Measurements from ENCODE around the gene PIP4K2A.
"Not testable (repeated sequence)": the region's sequence is repeated elsewhere in the genome, so short reads cannot be mapped to it uniquely, and the experiment has no call there.

PIP4K2A gene

DNA sequence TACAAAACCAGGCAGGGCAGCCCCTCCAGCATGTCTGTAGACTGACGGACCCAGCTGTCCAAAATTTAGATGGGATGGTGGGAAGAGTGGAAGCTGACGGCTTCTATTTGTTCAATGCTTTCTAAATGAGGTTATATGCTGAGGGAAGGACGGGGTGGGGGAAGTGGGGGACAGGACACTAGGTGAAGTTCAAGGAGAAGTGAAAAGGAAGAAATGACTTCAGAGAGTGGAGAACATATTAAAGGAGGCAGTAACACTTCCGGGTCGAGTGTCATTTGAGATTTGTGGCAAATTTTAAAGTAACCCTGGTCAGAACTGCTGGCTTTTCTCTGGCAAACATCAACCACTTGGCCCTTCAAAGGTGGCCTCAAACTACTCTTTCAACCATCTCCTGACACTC is 9.4 kb downstream of the PIP4K2A start:
- H3K36me3 ChIP-seq (ENCODE audit: control insufficient read depth in 1 of 2, insufficient read depth in 2 of 2, low read length in 2 of 2), result no peaks in the 10 kb centered on the region
- no peak overlapping the region for H3K4me3 ChIP-seq (ENCODE audit: low read depth in 1 of 2, low read length in 2 of 2)
- H3K27me3 ChIP-seq (ENCODE audit: low read depth, low read length), result no peaks in the 10 kb centered on the region
- H3K27ac ChIP-seq (ENCODE audit: low read length), result no peak overlapping the region
- H3K4me1 ChIP-seq (ENCODE audit: control insufficient read depth in 1 of 2, insufficient read depth in 2 of 2, low read length in 2 of 2), result peaks cover 0 to 28% of the 10 kb centered on the region in 2 donors
- H3K9me3 ChIP-seq (ENCODE audit: control insufficient read depth in 1 of 2, low read length in 2 of 2), result no peaks in the 10 kb centered on the region

DNA sequence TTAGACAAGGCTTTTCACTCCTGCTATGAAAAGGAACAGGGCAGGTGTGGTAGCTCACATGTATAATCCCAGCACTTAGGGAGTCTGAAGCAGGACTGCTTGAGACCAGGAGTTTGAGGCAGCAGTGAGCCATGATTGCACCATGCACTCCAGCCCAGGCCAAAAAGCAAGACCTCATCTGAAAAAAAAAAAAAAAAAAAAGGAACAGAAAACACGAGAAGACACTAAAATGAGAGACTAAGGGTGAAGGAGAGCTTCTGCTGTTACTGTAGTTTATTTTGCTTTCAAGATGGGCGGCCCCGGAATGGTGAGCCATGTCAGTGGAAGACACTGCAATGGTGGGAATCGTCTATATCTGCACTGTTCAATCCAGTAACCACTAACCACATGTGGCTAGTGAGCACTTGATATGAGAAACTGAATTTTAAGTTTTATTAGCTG is 9.9 kb downstream of the PIP4K2A start:
- Histone ChIP-seq H3K4me1 (ENCODE audit: control insufficient read depth in 1 of 2, insufficient read depth in 2 of 2, low read length in 2 of 2) (peaks cover 0 to 27% of the 10 kb centered on the region in 2 donors), H3K27me3 (ENCODE audit: low read depth, low read length) (no peaks in the 10 kb centered on the region), H3K36me3 (ENCODE audit: control insufficient read depth in 1 of 2, insufficient read depth in 2 of 2, low read length in 2 of 2) (no peaks in the 10 kb centered on the region), H3K9me3 (ENCODE audit: control insufficient read depth in 1 of 2, low read length in 2 of 2) (no peaks in the 10 kb centered on the region), H3K27ac (ENCODE audit: low read length) (no peak overlapping the region), H3K4me3 (ENCODE audit: low read depth in 1 of 2, low read length in 2 of 2) (no peak overlapping the region)

DNA sequence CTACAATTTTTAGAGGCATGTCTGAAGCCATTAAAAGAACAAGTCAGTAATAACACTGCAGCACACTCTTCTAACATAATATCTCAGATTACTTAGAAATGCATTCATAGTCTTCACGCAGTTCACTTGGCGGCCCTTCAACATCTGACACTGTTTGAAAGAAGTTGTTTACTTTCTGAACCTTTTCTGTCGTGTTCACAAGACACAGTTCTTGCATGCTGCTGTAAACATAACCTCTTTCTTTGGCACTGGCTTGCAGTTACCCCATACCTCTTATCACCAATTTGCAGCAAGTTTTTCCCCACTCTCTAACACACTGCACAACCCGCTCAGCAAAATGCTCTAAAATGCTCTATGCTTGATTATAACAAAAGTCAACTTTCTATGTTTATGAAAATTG is 12.0 kb downstream of the PIP4K2A start:
- Histone ChIP-seq H3K27me3 (ENCODE audit: low read depth, low read length) (no peaks in the 10 kb centered on the region), H3K27ac (ENCODE audit: low read length) (no peak overlapping the region), H3K4me1 (ENCODE audit: control insufficient read depth in 1 of 2, insufficient read depth in 2 of 2, low read length in 2 of 2) (peaks cover 3 to 36% of the 10 kb centered on the region in 2 donors), H3K4me3 (ENCODE audit: low read depth in 1 of 2, low read length in 2 of 2) (no peak overlapping the region), H3K36me3 (ENCODE audit: control insufficient read depth in 1 of 2, insufficient read depth in 2 of 2, low read length in 2 of 2) (no peaks in the 10 kb centered on the region), H3K9me3 (ENCODE audit: control insufficient read depth in 1 of 2, low read length in 2 of 2) (no peaks in the 10 kb centered on the region)

DNA sequence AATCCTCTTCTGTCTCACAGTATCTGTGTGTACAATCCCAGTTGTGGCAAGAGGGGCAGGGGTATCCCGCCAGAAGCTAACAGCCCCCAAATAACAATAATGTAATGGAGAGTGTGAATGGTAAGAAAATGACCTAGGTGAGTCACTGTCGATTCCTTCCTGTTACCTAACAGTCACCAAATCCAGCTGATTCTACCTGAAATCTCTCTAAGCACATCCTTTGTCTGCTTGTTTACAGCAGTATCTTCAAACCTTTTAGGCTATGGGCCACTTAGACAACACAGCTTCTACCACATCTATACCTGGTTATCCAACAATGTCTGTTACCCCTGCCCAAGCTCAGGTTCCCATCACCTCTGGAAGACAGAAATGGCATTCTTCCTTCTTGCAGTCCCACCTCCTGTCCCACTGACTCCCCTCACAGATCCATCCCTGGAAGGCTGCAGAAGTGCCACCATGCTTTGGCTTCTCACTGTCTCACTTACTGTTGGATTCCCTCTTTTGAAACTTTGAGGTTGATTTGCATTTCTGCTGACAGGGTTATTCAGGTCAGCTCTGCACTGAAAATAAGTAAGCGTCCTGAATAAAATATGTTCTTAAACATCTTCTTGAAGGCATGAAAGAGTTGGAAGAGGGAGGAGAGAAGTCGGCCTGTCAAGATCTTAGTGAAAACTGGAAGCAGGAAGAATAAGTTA is 13.1 kb downstream of the PIP4K2A start:
- H3K4me3 ChIP-seq (ENCODE audit: low read depth in 1 of 2, low read length in 2 of 2), result no peak overlapping the region
- no peaks in the 10 kb centered on the region for H3K27me3 ChIP-seq (ENCODE audit: low read depth, low read length)
- H3K27ac ChIP-seq (ENCODE audit: low read length), result no peak overlapping the region
- peaks cover 3 to 46% of the 10 kb centered on the region in 2 donors for H3K4me1 ChIP-seq (ENCODE audit: control insufficient read depth in 1 of 2, insufficient read depth in 2 of 2, low read length in 2 of 2)
- H3K9me3 ChIP-seq (ENCODE audit: control insufficient read depth in 1 of 2, low read length in 2 of 2), result no peaks in the 10 kb centered on the region
- no peaks in the 10 kb centered on the region for H3K36me3 ChIP-seq (ENCODE audit: control insufficient read depth in 1 of 2, insufficient read depth in 2 of 2, low read length in 2 of 2)

DNA sequence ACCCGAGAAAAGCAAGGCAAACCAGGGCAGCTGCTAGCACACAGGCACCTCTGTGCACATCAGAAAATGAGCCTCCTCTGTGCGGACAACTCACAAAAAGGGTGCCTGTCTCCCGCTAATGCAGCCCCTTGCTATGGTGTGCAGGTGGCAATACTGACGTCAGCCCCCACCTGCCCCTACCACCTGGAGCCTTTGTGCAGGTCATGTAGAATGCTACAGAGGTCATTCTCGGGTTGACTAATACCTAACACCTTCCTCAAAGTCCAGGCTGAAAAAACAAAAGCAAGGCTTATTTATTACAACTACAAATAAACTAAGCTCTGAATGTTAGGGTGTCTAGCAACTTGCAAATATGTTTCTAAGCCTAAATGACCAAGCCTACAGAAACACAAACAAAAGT is 13.9 kb downstream of the PIP4K2A start:
- H3K4me3 ChIP-seq (ENCODE audit: low read depth in 1 of 2, low read length in 2 of 2), result no peak overlapping the region
- H3K27me3 ChIP-seq (ENCODE audit: low read depth, low read length), result no peaks in the 10 kb centered on the region
- no peak overlapping the region for H3K27ac ChIP-seq (ENCODE audit: low read length)
- peaks cover 3 to 47% of the 10 kb centered on the region in 2 donors for H3K4me1 ChIP-seq (ENCODE audit: control insufficient read depth in 1 of 2, insufficient read depth in 2 of 2, low read length in 2 of 2)
- no peaks in the 10 kb centered on the region for H3K36me3 ChIP-seq (ENCODE audit: control insufficient read depth in 1 of 2, insufficient read depth in 2 of 2, low read length in 2 of 2)
- H3K9me3 ChIP-seq (ENCODE audit: control insufficient read depth in 1 of 2, low read length in 2 of 2), result no peaks in the 10 kb centered on the region

DNA sequence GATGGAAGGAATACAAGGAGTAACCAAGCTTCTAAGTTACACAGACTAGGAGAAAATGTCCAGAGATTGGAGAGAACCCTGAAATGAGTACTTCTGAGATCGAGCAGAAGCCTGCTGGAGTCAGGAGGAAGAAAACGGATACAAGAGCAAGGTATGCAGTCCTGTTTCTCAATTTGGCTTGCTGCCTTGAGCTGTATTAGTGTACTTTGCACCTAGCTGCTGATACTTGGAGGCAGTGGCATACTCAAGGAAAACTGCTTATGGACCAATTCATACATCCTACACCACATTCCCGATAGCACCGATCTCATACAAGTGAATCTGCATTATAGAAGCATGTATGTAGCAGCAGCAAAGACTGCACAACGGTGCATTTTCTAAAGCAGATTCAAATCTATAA is 14.4 kb downstream of the PIP4K2A start:
- Histone ChIP-seq H3K4me3 (ENCODE audit: low read depth in 1 of 2, low read length in 2 of 2) (no peak overlapping the region), H3K9me3 (ENCODE audit: control insufficient read depth in 1 of 2, low read length in 2 of 2) (no peaks in the 10 kb centered on the region), H3K4me1 (ENCODE audit: control insufficient read depth in 1 of 2, insufficient read depth in 2 of 2, low read length in 2 of 2) (peaks cover 3 to 47% of the 10 kb centered on the region in 2 donors), H3K27ac (ENCODE audit: low read length) (no peak overlapping the region), H3K27me3 (ENCODE audit: low read depth, low read length) (no peaks in the 10 kb centered on the region), H3K36me3 (ENCODE audit: control insufficient read depth in 1 of 2, insufficient read depth in 2 of 2, low read length in 2 of 2) (no peaks in the 10 kb centered on the region)

DNA sequence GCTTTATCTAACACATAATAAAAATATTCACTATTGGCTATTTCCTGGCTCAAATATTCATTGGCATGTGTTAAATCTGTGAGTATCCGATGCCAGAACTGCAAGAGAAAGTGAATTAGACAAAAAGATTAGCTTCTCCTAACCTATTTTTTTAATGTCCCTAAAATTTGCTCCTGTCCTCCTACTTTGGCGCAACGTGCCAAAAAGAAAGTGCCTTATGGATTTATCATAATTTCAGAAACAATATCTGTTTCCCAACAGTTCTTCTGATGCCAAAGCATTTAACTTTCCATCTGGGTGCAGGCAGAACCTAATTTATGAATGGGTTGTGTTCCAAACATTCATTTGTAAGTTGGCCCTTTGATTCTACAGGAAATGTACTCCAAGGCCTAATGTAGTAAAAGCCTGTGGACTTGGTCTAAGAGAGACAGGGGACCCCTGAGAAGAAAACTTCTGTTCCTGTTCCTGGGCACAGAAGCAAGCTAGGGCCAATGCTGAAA is 15.4 kb downstream of the PIP4K2A start:
- Histone ChIP-seq H3K27ac (ENCODE audit: low read length) (no peak overlapping the region), H3K4me1 (ENCODE audit: control insufficient read depth in 1 of 2, insufficient read depth in 2 of 2, low read length in 2 of 2) (peaks cover 3 to 47% of the 10 kb centered on the region in 2 donors), H3K9me3 (ENCODE audit: control insufficient read depth in 1 of 2, low read length in 2 of 2) (no peaks in the 10 kb centered on the region), H3K36me3 (ENCODE audit: control insufficient read depth in 1 of 2, insufficient read depth in 2 of 2, low read length in 2 of 2) (no peaks in the 10 kb centered on the region), H3K4me3 (ENCODE audit: low read depth in 1 of 2, low read length in 2 of 2) (no peak overlapping the region), H3K27me3 (ENCODE audit: low read depth, low read length) (no peaks in the 10 kb centered on the region)

DNA sequence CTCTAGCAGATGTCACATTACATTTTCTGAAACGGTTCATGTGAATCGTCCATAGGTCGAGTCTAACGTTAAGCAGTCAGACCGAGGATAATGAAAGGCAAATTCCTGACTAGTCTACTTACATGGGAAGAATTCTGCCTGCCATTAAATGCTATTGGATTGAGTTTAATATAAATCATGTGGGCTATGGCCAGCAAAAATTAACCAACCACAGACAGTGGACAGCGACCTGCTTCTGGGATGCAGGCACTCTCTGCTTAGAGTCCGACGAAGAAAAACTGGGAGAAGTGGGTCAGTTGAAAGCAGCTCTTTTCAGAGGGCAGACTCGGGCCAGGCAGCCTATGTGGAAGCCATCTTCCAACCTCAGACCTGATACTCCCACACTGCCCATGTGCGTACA is 16.6 kb downstream of the PIP4K2A start:
- Histone ChIP-seq H3K4me3 (ENCODE audit: low read depth in 1 of 2, low read length in 2 of 2) (no peak overlapping the region), H3K36me3 (ENCODE audit: control insufficient read depth in 1 of 2, insufficient read depth in 2 of 2, low read length in 2 of 2) (no peaks in the 10 kb centered on the region), H3K27me3 (ENCODE audit: low read depth, low read length) (no peaks in the 10 kb centered on the region), H3K27ac (ENCODE audit: low read length) (no peak overlapping the region), H3K9me3 (ENCODE audit: control insufficient read depth in 1 of 2, low read length in 2 of 2) (no peaks in the 10 kb centered on the region), H3K4me1 (ENCODE audit: control insufficient read depth in 1 of 2, insufficient read depth in 2 of 2, low read length in 2 of 2) (peaks cover 3 to 38% of the 10 kb centered on the region in 2 donors)

DNA sequence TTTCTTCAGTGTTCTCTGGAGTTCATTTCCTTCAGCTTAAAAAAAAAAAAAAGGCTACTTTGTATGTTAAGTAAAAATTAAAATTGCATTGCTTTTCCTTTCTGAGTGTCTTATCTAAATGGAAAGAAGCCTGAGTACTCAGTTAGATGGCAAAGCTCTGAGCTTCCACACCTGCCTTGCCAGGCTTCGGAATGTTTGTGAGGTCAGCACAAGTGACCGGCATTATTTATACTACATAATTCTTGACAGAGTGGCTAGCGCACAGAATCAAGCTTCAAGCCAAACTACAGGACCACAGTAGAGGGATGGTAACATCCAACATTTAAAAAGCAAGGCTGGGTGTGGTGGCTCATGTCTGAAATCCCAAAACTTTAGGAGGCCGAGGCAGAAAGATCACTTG is 17.3 kb downstream of the PIP4K2A start:
- H3K4me1 ChIP-seq (ENCODE audit: control insufficient read depth in 1 of 2, insufficient read depth in 2 of 2, low read length in 2 of 2), result peaks cover 3 to 33% of the 10 kb centered on the region in 2 donors
- no peaks in the 10 kb centered on the region for H3K9me3 ChIP-seq (ENCODE audit: control insufficient read depth in 1 of 2, low read length in 2 of 2)
- H3K36me3 ChIP-seq (ENCODE audit: control insufficient read depth in 1 of 2, insufficient read depth in 2 of 2, low read length in 2 of 2), result no peaks in the 10 kb centered on the region
- H3K27me3 ChIP-seq (ENCODE audit: low read depth, low read length), result no peaks in the 10 kb centered on the region
- H3K27ac ChIP-seq (ENCODE audit: low read length), result no peak overlapping the region
- no peak overlapping the region for H3K4me3 ChIP-seq (ENCODE audit: low read depth in 1 of 2, low read length in 2 of 2)

DNA sequence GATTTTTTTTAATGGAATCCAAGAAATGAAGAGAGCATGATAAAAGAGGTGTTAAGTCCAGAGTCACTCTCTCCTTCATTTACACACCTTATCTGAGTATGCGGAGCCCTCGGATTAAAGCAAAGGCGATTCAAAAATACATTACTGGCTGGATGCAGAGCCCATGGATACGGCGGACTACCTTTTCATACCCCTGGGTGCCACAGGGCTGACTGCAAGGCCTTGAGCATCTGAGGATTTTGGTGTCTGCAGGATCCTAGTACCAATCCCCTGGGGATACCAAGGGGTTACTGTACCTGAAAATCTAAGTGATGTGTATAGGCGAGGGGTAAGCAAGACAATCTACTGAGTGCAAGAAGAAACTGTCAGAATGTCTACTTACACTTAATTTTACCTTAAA is 20.5 kb downstream of the PIP4K2A start:
- H3K4me1 ChIP-seq (ENCODE audit: control insufficient read depth in 1 of 2, insufficient read depth in 2 of 2, low read length in 2 of 2), result peaks cover 3 to 25% of the 10 kb centered on the region in 2 donors
- H3K4me3 ChIP-seq (ENCODE audit: low read depth in 1 of 2, low read length in 2 of 2), result no peak overlapping the region
- no peaks in the 10 kb centered on the region for H3K9me3 ChIP-seq (ENCODE audit: control insufficient read depth in 1 of 2, low read length in 2 of 2)
- H3K36me3 ChIP-seq (ENCODE audit: control insufficient read depth in 1 of 2, insufficient read depth in 2 of 2, low read length in 2 of 2), result no peaks in the 10 kb centered on the region
- H3K27me3 ChIP-seq (ENCODE audit: low read depth, low read length), result no peaks in the 10 kb centered on the region
- H3K27ac ChIP-seq (ENCODE audit: low read length), result no peak overlapping the region

DNA sequence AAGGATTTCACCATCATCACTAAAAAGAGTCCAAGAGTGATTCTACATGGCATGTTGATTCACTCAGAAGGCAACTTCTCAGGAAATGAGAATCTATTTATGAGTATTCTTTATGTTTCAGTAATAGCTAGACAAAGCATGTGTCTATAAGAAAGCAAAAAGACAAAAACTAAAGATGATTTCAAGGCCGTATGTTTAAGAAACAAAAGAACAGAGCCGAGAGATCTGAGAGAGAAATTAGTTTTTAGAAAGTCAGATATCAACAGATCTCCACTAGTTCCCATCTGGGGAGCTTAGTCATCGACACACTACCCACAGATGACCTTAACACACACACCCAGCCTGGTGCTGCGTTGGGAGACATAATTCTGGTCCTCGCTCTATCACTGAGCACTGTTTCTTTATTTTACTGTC is 21.0 kb downstream of the PIP4K2A start:
- H3K4me3 ChIP-seq (ENCODE audit: low read depth in 1 of 2, low read length in 2 of 2), result no peak overlapping the region
- no peaks in the 10 kb centered on the region for H3K9me3 ChIP-seq (ENCODE audit: control insufficient read depth in 1 of 2, low read length in 2 of 2)
- peaks cover 3 to 25% of the 10 kb centered on the region in 2 donors for H3K4me1 ChIP-seq (ENCODE audit: control insufficient read depth in 1 of 2, insufficient read depth in 2 of 2, low read length in 2 of 2)
- no peaks in the 10 kb centered on the region for H3K36me3 ChIP-seq (ENCODE audit: control insufficient read depth in 1 of 2, insufficient read depth in 2 of 2, low read length in 2 of 2)
- no peaks in the 10 kb centered on the region for H3K27me3 ChIP-seq (ENCODE audit: low read depth, low read length)
- H3K27ac ChIP-seq (ENCODE audit: low read length), result no peak overlapping the region

DNA sequence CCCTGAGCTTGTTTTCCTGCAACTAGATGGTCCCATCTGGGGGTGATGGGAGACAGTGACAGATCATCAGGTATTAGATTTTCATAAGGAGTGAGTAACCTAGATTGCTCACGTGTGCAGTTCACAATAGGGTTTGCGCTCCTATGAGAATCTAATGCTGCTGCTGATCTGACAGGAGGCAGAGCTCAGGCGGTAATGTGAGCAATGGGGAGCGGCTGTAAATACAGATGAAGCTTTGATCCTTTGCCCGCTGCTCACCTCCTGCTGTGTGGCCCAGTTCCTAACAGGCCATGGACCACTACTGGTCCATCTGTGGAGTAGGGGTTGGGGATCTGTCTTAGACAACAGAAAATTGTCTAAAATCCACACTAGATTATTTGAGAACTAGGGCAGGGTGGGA is 22.3 kb downstream of the PIP4K2A start:
- not testable (repeated sequence) for H3K27me3 ChIP-seq (ENCODE audit: low read depth, low read length); H3K27ac ChIP-seq (ENCODE audit: low read length)
- peaks cover 0 to 15% of the 10 kb centered on the region in 2 donors for H3K4me1 ChIP-seq (ENCODE audit: control insufficient read depth in 1 of 2, insufficient read depth in 2 of 2, low read length in 2 of 2)

More for the DNA sequence above, 22.3 kb downstream of the PIP4K2A start:
- not testable (repeated sequence) for H3K36me3 ChIP-seq (ENCODE audit: control insufficient read depth in 1 of 2, insufficient read depth in 2 of 2, low read length in 2 of 2); H3K4me3 ChIP-seq (ENCODE audit: low read depth in 1 of 2, low read length in 2 of 2); H3K9me3 ChIP-seq (ENCODE audit: control insufficient read depth in 1 of 2, low read length in 2 of 2)

Measured in muscle layer of duodenum (tissue), 2 donors.